ENCODE measurements around the gene TSEN2.
"Not testable (repeated sequence)": the region's sequence is repeated elsewhere in the genome, so short reads cannot be mapped to it uniquely, and the experiment has no call there.

TSEN2 gene

DNA sequence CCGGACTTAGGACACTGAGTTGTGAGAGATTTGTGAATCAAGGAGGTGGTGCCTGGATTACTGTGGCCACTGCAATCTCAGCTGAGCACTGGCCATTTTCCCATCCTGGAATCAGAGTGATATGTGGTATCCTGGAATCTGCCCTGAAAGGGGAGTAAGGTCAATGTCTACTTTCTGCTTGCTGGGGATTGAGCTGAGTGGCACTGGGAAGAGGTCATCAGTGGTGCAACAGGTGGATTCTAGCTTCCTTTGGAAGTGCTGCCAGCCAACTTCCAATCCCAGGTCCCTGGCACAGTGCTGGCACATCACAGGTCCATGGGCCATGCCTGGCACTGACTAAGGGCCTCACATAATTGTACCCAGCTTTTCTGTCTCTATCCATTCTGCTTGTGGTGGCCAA lies 20.6 kb upstream of the TSEN2 start:
- Mint-ChIP-seq H3K27ac (no peak overlapping the region), H3K27me3 (no peaks in the 10 kb centered on the region), H3K4me3 (no peak overlapping the region), H3K4me1 (peaks cover 20% of the 10 kb centered on the region), H3K36me3 (no peaks in the 10 kb centered on the region), H3K9me3 (no peaks in the 10 kb centered on the region)

DNA sequence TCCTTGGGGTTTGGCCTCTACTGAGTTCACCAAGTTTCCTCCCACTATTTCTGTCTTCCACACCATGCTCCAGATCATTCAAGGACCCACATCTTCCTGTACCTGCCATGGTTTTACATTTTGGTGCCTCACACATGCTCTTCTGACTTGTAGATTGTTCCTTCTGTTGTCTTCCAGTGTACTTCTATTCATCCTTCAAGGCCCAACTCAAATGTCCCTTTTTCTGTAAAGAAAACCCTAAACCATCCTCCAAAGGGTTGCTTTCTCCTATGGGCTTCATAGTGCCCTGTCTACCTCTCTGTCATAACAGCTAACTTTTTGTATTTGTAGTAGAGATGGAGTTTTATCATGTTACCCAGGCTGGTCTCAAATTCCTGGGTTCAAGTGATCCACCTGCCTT lies 20.1 kb upstream of the TSEN2 start:
- Mint-ChIP-seq H3K9me3 (no peaks in the 10 kb centered on the region), H3K4me3 (no peak overlapping the region), H3K27ac (no peak overlapping the region)

DNA sequence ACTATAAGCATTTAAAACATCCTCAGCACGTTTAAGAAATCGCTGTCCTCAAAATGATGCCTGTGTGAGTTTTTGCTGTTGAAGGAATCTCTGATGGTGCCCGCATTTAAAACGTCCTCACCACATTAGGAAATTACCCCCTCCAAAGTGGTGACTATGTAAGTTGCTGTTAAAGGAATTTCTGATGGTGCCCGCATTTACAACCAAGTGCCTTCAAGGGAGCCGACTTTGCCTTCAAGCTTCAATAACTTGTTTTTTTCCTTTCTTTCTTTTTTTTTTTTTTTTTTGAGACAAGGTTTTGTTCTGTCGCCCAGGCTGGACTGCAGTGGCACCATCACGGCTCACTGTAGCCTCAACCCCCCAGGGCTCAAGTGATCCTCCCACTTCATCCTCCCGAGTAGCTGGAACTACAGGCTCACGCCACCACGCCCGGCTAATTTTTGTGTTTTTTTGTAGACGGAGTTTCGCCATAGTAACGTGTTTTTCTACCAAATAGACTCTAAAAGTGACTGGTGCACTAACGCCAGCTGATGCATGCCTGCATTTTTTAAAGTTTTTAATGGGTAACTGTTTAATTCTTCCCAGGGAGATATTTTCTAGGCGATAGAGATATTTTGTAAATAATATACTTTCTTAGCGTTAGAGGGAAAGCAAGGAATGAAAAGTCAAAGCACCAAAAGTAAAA lies 19.0 kb upstream of the TSEN2 start:
- Mint-ChIP-seq H3K27ac (no peak overlapping the region), H3K9me3 (no peaks in the 10 kb centered on the region), H3K4me3 (no peak overlapping the region), H3K4me1 (peaks cover 20% of the 10 kb centered on the region), H3K36me3 (no peaks in the 10 kb centered on the region), H3K27me3 (no peaks in the 10 kb centered on the region)

More for the DNA sequence above, 20.1 kb upstream of the TSEN2 start:
- H3K4me1 Mint-ChIP-seq: peaks cover 20% of the 10 kb centered on the region
- no peaks in the 10 kb centered on the region for H3K36me3 Mint-ChIP-seq
- H3K27me3 Mint-ChIP-seq: no peaks in the 10 kb centered on the region

DNA sequence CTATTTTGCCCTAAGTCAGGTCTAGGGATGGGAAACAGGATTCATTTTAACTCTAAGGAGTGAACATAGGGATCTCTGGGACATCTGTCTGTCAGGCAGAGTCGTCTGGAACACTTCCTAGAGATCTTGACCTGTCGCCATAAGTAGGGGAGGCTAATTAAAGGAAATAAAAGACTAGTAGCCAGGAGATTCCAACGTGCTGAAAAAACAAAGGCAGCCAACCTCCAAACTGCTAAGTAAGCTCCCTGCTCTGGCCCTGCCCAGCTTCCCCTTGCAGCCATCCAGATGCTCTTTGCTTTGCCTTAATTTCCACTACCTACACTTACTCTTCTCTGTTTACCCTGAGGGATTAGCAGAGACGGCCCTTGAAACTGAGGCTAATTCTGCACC lies 18.4 kb upstream of the TSEN2 start:
- Mint-ChIP-seq H3K27ac (no peak overlapping the region), H3K4me1 (peaks cover 20% of the 10 kb centered on the region), H3K9me3 (no peaks in the 10 kb centered on the region), H3K4me3 (no peak overlapping the region), H3K27me3 (no peaks in the 10 kb centered on the region), H3K36me3 (no peaks in the 10 kb centered on the region)

DNA sequence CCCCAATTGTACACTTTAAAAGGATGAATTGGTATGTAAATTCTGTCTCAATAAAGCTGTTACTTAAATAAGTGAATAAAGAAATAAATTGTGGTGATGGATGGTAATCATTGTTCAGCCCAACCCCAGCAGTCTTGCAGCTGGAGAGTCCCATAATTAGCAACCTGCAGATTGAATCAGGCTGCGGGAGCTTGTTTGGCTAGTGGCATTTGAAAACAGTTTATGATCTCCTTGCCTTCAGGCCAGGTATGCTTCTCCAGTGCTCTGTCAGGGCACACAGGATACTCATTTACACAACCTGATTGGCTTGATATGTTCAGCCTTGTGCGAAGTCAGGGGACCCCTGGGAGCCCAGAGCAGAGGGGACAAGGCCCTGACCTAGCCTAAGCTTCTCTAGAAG lies 16.5 kb upstream of the TSEN2 start:
- Mint-ChIP-seq H3K4me1 (peaks cover 17% of the 10 kb centered on the region), H3K4me3 (no peak overlapping the region), H3K27me3 (no peaks in the 10 kb centered on the region), H3K27ac (no peak overlapping the region), H3K36me3 (no peaks in the 10 kb centered on the region), H3K9me3 (no peaks in the 10 kb centered on the region)

DNA sequence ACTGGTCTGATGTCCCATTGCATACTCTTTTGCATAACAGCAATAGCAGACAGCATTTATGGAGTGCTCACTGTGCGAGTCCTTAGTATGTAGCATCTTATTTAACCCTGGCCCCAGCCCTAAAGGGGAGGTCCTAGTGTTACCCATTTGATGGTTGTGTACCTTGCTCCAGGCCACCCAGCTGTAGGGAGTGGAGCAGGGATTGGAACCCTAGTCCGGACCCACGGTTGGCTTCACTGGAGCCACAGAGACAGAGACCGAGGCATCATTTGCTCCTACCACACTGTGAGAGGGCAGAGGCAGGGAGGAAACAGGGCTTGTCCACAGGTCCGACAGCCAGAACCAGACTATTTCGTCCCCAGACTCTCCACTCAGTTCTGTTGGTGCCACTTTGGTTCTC lies 16.0 kb upstream of the TSEN2 start:
- Mint-ChIP-seq H3K27ac (no peak overlapping the region), H3K9me3 (no peaks in the 10 kb centered on the region), H3K4me1 (peaks cover 14% of the 10 kb centered on the region), H3K36me3 (no peaks in the 10 kb centered on the region), H3K4me3 (no peak overlapping the region), H3K27me3 (no peaks in the 10 kb centered on the region)

DNA sequence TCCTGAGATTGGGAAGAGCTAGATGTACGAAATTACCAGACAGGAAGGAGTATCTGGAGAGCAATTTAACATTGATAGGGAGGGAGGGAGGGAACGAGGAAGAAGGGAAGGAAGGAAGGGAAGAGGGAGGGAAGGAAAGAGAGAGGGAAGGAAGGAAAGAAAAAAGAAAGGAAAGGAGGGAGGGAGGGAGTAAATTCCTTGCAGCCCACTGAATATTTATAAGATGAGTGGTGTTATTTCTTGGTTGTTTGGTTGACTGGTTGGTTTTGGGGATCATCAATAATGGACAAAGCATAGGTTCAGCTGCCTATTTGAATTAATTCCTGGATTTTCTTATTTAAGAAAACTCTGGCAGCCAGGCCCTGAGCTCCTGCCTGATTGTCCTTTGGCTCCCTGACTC lies 15.5 kb upstream of the TSEN2 start:
- Mint-ChIP-seq H3K27me3 (no peaks in the 10 kb centered on the region), H3K4me1 (peaks cover 14% of the 10 kb centered on the region)

DNA sequence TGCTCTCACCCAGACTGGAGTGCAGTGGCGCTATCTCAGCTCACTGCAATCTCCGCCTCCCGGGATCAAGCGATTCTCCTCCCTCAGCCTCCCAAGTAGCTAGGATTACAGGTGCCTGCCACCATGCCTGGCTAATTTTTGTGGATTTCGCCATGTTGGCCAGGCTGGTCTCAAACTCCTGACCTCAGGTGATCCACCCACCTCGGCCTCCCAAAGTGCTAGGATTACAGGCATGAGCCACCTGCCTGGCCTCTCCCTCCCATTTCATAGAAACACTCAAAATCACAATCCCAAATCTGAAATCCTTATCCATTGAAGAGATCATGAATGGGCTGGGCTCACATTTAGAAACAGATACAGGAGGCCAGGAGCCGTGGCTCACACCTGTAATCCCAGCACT lies 15.1 kb upstream of the TSEN2 start:
- H3K4me1 Mint-ChIP-seq: peaks cover 11% of the 10 kb centered on the region
- H3K27me3 Mint-ChIP-seq, H3K9me3 Mint-ChIP-seq, H3K27ac Mint-ChIP-seq, H3K4me3 Mint-ChIP-seq, H3K36me3 Mint-ChIP-seq: not testable (repeated sequence)

More for the DNA sequence above, 15.5 kb upstream of the TSEN2 start:
- Mint-ChIP-seq H3K36me3 (no peaks in the 10 kb centered on the region), H3K27ac (no peak overlapping the region), H3K9me3 (no peaks in the 10 kb centered on the region), H3K4me3 (no peak overlapping the region)

DNA sequence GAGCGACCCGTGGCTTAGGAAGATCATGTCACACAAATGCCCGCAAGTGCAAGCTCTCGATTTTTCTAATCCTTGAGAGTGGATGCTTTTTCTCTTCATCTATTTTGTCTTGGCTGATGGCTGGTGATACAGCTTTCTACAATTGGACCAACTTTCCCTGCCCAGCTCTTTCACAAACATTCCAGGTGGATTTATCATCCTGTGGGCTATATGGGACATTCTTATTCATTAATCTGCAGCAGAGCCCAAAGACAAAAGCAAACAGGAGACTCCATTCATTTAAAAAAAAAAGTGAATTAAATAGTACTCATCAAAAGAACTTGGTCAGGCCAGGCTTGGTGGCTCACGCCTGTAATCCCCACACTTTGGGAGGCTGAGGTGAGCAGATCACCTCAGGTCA lies 14.2 kb upstream of the TSEN2 start:
- Mint-ChIP-seq H3K4me1 (peaks cover 9% of the 10 kb centered on the region), H3K4me3 (no peak overlapping the region), H3K36me3 (no peaks in the 10 kb centered on the region), H3K9me3 (no peaks in the 10 kb centered on the region), H3K27ac (no peak overlapping the region), H3K27me3 (no peaks in the 10 kb centered on the region)

DNA sequence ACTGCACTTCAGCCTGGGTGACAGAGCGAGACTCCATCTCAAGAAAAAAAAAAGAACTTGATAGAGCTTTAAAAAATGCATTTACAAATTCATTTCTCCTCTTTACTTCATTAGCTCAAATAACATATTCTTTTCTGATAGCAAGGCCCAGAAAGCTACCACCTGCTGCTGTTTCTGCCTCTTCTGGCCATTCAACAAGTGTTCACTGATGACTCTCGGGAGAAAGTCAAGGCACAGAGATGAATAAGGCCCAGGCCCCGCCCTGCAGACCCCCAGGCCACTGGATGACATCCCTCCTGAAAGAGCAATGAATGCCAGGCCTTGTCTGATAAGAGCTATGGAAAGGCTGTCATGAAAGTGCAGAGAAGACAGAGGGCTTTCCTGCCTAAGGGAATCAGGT lies 13.6 kb upstream of the TSEN2 start:
- Mint-ChIP-seq H3K27ac (no peak overlapping the region), H3K27me3 (no peaks in the 10 kb centered on the region), H3K4me3 (no peak overlapping the region), H3K9me3 (no peaks in the 10 kb centered on the region), H3K36me3 (no peaks in the 10 kb centered on the region), H3K4me1 (peaks cover 9% of the 10 kb centered on the region)

DNA sequence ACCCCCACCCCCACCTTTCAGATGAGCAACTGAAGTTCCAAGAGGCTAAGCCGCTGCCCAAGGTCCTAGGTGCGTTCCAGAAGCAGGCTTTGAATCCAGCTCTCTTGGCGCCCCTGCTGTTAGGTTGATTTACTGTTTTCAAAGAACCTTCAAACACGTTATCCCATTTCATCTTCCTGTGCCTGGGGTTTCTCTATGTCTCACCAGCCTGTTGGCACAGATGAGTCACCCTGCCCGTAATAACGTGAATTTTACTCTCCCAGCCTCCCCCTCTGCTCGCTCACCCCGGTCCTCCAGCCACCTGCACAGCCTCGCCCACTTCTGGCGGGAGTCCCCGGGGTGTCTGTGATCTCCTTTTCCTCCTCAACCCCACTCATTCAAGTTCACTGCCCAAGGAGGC lies 13.0 kb upstream of the TSEN2 start:
- H3K27ac Mint-ChIP-seq: peak overlapping the region; percentile 30
- no peaks in the 10 kb centered on the region for H3K9me3 Mint-ChIP-seq
- peaks cover 9% of the 10 kb centered on the region for H3K4me1 Mint-ChIP-seq
- H3K27me3 Mint-ChIP-seq: no peaks in the 10 kb centered on the region
- no peak overlapping the region for H3K4me3 Mint-ChIP-seq
- no peaks in the 10 kb centered on the region for H3K36me3 Mint-ChIP-seq

DNA sequence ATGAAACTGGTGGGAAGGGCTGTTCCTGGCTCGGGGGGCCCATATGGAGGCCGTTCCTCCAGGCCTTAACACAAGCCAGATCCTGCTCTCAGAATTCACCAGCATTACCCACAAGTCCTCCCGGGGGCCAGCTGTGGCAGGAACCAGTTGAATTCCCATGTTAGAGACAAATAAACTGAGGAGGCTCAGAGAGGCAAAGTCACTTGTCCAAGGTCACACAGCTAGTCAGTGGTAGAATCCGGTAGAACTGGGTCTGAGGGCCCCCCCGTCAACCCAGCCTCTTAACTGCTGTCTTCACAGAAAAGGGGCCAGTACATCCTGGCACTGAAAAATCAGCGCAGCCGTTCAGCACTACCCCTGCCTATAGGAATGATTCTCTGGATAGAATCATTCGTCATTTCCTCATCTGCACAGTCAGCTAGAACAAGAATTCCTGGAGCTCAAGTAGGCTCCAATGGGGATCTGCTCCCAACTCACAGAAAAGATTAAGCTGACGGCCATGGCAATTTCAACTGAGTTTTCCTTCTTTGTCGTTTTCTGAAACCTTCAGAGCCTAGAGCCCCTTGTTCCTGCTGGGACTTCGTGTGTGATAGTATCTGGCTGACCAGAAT lies 12.2 kb upstream of the TSEN2 start:
- Mint-ChIP-seq H3K9me3 (no peaks in the 10 kb centered on the region), H3K4me3 (no peak overlapping the region), H3K4me1 (peaks cover 9% of the 10 kb centered on the region), H3K27me3 (no peaks in the 10 kb centered on the region), H3K36me3 (no peaks in the 10 kb centered on the region), H3K27ac (no peak overlapping the region)

DNA sequence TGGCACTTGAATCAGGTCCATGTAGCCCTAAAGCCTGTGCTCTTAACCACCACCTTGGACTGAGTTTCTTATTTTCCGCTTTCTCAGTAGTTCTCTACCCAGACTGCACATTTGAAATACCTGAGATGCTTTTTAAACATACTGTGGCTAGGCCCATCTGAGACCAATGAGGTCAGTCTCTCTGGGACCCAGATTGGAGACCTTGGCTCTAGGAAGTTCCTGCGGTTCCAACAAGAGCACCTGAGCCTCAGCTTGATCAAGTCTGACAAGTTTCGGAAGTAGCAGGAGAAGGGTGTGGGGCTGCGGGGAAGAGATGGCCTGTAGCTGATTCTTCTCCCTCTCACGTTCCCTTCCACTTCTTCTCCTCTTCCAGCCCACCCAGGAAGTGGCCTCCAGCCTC lies 11.5 kb upstream of the TSEN2 start:
- peaks cover 9% of the 10 kb centered on the region for H3K4me1 Mint-ChIP-seq
- no peaks in the 10 kb centered on the region for H3K36me3 Mint-ChIP-seq
- no peaks in the 10 kb centered on the region for H3K9me3 Mint-ChIP-seq
- H3K27me3 Mint-ChIP-seq: no peaks in the 10 kb centered on the region
- no peak overlapping the region for H3K4me3 Mint-ChIP-seq
- no peak overlapping the region for H3K27ac Mint-ChIP-seq

DNA sequence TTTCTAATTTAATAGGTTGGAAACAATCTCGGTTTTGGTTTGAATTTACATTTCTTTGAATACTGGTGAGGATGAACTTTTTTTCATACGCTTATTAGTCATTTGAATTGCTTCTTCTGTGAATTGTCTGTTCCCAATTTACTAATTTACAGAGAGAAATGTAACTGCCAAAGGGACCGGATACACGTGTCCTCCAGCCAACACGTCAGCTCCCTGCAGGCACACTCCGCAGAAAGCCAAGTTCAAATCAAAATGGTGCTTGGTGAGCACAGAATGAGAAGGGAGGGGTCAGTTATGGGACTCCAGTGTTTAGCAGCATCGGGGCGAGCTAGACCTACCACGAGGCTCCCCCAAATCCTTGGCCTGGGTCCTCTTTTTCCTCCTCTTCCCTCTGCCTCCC lies 10.8 kb upstream of the TSEN2 start:
- Mint-ChIP-seq H3K9me3 (no peaks in the 10 kb centered on the region), H3K4me1 (peaks cover 9% of the 10 kb centered on the region), H3K36me3 (no peaks in the 10 kb centered on the region), H3K4me3 (no peak overlapping the region), H3K27me3 (no peaks in the 10 kb centered on the region), H3K27ac (no peak overlapping the region)

DNA sequence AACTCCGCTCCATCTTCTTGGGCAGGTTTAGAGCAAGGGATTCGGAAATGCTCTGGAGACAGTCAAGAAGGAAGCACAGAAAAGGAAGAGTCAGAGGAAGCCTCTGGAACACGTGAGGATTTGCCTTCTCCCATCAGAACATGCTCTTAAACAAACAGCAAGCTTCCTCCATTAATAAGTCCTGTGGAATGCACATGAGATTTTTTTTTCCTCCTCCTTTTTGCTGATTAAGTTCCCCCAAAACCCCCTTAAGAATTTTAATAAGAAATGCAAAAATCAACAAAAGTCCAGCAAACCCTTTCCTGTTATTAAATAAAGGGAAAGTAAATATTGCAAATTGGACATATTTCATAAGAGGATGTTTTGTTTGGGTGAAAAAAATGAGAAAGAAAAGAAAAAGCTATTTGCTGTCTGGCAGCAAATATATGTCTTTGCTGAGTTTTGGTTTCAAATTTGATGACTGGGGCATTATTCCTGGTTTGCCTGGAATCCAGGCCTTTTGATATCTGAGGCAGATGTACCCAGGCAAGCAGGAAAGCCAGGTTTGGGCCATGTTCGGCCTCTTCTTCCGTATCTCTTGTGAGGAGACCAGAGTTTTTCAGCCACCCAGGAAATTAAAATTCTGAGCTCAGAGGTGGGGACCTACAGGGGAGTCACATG lies 7.9 kb upstream of the TSEN2 start:
- peaks cover 5% of the 10 kb centered on the region for H3K4me1 Mint-ChIP-seq
- H3K9me3 Mint-ChIP-seq: no peaks in the 10 kb centered on the region
- H3K27ac Mint-ChIP-seq: no peak overlapping the region
- H3K4me3 Mint-ChIP-seq: no peak overlapping the region
- no peaks in the 10 kb centered on the region for H3K36me3 Mint-ChIP-seq
- no peaks in the 10 kb centered on the region for H3K27me3 Mint-ChIP-seq

DNA sequence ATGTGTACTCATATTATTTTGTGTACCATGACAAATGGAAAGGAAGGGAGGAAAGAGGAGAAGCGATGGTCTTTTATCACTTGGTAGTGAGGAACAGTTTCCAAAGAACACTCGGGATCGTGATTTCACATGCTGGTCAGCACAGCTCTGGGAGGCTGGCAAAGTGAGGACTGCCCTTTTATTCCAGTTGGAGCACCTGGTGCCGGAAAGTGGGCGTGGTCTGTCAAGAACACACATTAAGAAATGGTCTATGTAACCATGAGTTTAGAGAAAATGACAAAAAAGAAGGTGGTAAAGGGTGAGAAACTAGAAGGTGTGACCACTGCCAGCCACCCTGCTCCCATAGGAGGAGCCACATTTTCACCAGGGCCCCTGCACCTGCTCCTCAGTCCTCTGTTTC lies 7.0 kb upstream of the TSEN2 start:
- Mint-ChIP-seq H3K27me3 (no peaks in the 10 kb centered on the region), H3K27ac (peak overlapping the region; percentile 76), H3K4me3 (no peak overlapping the region), H3K4me1 (peaks cover 3% of the 10 kb centered on the region), H3K36me3 (no peaks in the 10 kb centered on the region), H3K9me3 (no peaks in the 10 kb centered on the region)

Data from activated naive CD4-positive, alpha-beta T cell treated with anti-CD3 and anti-CD28 coated beads, Interleukin-2, amount 50 U/mL, for 24 hours (primary cell).